ENCODE results near the gene UGT2B11.
"Not testable (repeated sequence)": the region's sequence is repeated elsewhere in the genome, so short reads cannot be mapped to it uniquely, and the experiment has no call there.

- TF ChIP-seq CTCF (IDR thresholded peaks at IDR 0.05 in 4 of 5, conservative IDR thresholded peaks at IDR 0.05 in 1 of 5); POLR2A (IDR thresholded peaks at IDR 0.05): not testable (repeated sequence)
These were observed 3.9 kb upstream of the UGT2B11 start for GRCh38 chr4:69218491-69218890.
